Measurements from ENCODE around the gene NCOA7. TPM values are rescaled to one million over a fixed set of nuclear protein-coding genes. Genes with fewer than 3 reads are reported as not detected.
A peak's percentile ranks its signal among the peaks of the same experiment; 100 is the strongest.

NCOA7 gene
- total RNA-seq, 4 donors from 2014 or later: 17.9 to 72.8 (median 40.6) TPM

GRCh38 chr6:125832391-125833117 is 41.8 kb downstream of the NCOA7 start:
- Histone ChIP-seq H3K27ac (peak overlapping the region in 1 of 2 donors; percentile 73), H3K27me3 (no peaks in the 10 kb centered on the region), H3K4me1 (no peaks in the 10 kb centered on the region), H3K36me3 (no peaks in the 10 kb centered on the region), H3K4me3 (no peak overlapping the region), H3K9me3 (no peaks in the 10 kb centered on the region)
- no peak for DNase-seq
- TF ChIP-seq POLR2A (IDR thresholded peaks at IDR 0.05): no peak
- TF ChIP-seq CTCF (IDR thresholded peaks at IDR 0.05): no peak
- intact Hi-C loops (cut with DNase I; ENCODE audit: low total_unique reads): no loop called here

GRCh38 chr6:125834348-125834747 is 43.6 kb downstream of the NCOA7 start:
- Histone ChIP-seq H3K27ac (peak overlapping the region; percentile 48 to 73), H3K36me3 (no peaks in the 10 kb centered on the region), H3K9me3 (no peaks in the 10 kb centered on the region), H3K4me1 (no peaks in the 10 kb centered on the region), H3K27me3 (no peaks in the 10 kb centered on the region), H3K4me3 (no peak overlapping the region)
- TF ChIP-seq CTCF (IDR thresholded peaks at IDR 0.05): no peak
- intact Hi-C loops (cut with DNase I; ENCODE audit: low total_unique reads): no loop called here
- no peak for DNase-seq

- H3K27ac ChIP-seq: peak overlapping the region; percentile 48 to 73
- TF ChIP-seq CTCF (IDR thresholded peaks at IDR 0.05): no peak
- TF ChIP-seq POLR2A (IDR thresholded peaks at IDR 0.05): no peak
- no peaks in the 10 kb centered on the region for H3K36me3 ChIP-seq
- no peak for DNase-seq
- H3K9me3 ChIP-seq: no peaks in the 10 kb centered on the region
- intact Hi-C loops (cut with DNase I; ENCODE audit: low total_unique reads): no loop called here
- no peaks in the 10 kb centered on the region for H3K4me1 ChIP-seq
- H3K27me3 ChIP-seq: no peaks in the 10 kb centered on the region
- H3K4me3 ChIP-seq: no peak overlapping the region
Measured at GRCh38 chr6:125835221-125835744, 44.5 kb downstream of the NCOA7 start.

GRCh38 chr6:125836466-125836865 is 45.7 kb downstream of the NCOA7 start:
- H3K27ac ChIP-seq: peak overlapping the region in 1 of 2 donors; percentile 73
- no peak for TF ChIP-seq POLR2A (IDR thresholded peaks at IDR 0.05)
- TF ChIP-seq CTCF (IDR thresholded peaks at IDR 0.05): no peak

GRCh38 chr6:125839471-125839870 is 48.7 kb downstream of the NCOA7 start:
- Histone ChIP-seq H3K4me1 (no peaks in the 10 kb centered on the region), H3K27me3 (no peaks in the 10 kb centered on the region), H3K4me3 (no peak overlapping the region), H3K9me3 (no peaks in the 10 kb centered on the region), H3K27ac (peak overlapping the region in 1 of 2 donors; percentile 55), H3K36me3 (no peaks in the 10 kb centered on the region)
- DNase-seq: no peak
- no peak for TF ChIP-seq CTCF (IDR thresholded peaks at IDR 0.05)
- TF ChIP-seq POLR2A (IDR thresholded peaks at IDR 0.05): no peak
- intact Hi-C loops (cut with DNase I; ENCODE audit: low total_unique reads): no loop called here

More at GRCh38 chr6:125836466-125836865, 45.7 kb downstream of the NCOA7 start:
- Histone ChIP-seq H3K4me1 (no peaks in the 10 kb centered on the region), H3K27me3 (no peaks in the 10 kb centered on the region), H3K36me3 (no peaks in the 10 kb centered on the region), H3K4me3 (no peak overlapping the region), H3K9me3 (no peaks in the 10 kb centered on the region)
- no peak for DNase-seq
- intact Hi-C loops (cut with DNase I; ENCODE audit: low total_unique reads): no loop called here
